ENCODE data around the gene SLC7A10.

GRCh38 chr19:33238481-33239149 is 13.0 kb upstream of the SLC7A10 start:
- TF ChIP-seq, protein P1, sequence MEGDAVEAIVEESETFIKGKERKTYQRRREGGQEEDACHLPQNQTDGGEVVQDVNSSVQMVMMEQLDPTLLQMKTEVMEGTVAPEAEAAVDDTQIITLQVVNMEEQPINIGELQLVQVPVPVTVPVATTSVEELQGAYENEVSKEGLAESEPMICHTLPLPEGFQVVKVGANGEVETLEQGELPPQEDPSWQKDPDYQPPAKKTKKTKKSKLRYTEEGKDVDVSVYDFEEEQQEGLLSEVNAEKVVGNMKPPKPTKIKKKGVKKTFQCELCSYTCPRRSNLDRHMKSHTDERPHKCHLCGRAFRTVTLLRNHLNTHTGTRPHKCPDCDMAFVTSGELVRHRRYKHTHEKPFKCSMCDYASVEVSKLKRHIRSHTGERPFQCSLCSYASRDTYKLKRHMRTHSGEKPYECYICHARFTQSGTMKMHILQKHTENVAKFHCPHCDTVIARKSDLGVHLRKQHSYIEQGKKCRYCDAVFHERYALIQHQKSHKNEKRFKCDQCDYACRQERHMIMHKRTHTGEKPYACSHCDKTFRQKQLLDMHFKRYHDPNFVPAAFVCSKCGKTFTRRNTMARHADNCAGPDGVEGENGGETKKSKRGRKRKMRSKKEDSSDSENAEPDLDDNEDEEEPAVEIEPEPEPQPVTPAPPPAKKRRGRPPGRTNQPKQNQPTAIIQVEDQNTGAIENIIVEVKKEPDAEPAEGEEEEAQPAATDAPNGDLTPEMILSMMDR (IDR thresholded peaks at IDR 0.05 in 4 of 5, conservative IDR thresholded peaks at IDR 0.05 in 1 of 5) = no peak
- no peak for TF ChIP-seq POLR2A (IDR thresholded peaks at IDR 0.05)
